ENCODE results near the gene PCNX3.

The PCNX3 gene

GRCh38 chr11:65615229-65615949 lies at the start of gene PCNX3:
TSS of gene PCNX3 (plus strand) at chr11:65615776. CDS start at chr11:65616312, 536 bp downstream.
- peak; percentile 99 to 100 (median 100) for DNase-seq (ENCODE audit: low read depth in 3 of 3)

- DNase-seq (ENCODE audit: low read depth in 3 of 3), result no peak
Measured at GRCh38 chr11:65569164-65569972, 46.2 kb upstream of the PCNX3 start.

GRCh38 chr11:65569973-65570918 lies 45.3 kb upstream of the PCNX3 start, which contains the start of gene ZNRD2:
TSS of gene ZNRD2 (plus strand) at chr11:65570477. CDS start at chr11:65570492, 15 bp downstream.
- DNase-seq (ENCODE audit: low read depth in 3 of 3), result peak; percentile 97 to 99 (median 97)

- DNase-seq (ENCODE audit: low read depth in 3 of 3), result no peak
Measured at GRCh38 chr11:65571420-65571819, 44.2 kb upstream of the PCNX3 start.

- no peak for DNase-seq (ENCODE audit: low read depth in 3 of 3)
Measured at GRCh38 chr11:65571940-65572339, 43.6 kb upstream of the PCNX3 start.

- peak; percentile 66 to 91 (median 79) for DNase-seq (ENCODE audit: low read depth in 3 of 3)
Measured at GRCh38 chr11:65572356-65573051, 43.1 kb upstream of the PCNX3 start, which contains the start of gene FAM89B. TSS of gene FAM89B (plus strand) at chr11:65572538. CDS start at chr11:65572670, 132 bp downstream.

- DNase-seq (ENCODE audit: low read depth in 3 of 3), result no peak
Measured at GRCh38 chr11:65573391-65574079, 42.0 kb upstream of the PCNX3 start.

- peak; percentile 64 to 96 (median 74) for DNase-seq (ENCODE audit: low read depth in 3 of 3)
Measured at GRCh38 chr11:65574109-65574810, 41.3 kb upstream of the PCNX3 start.

- no peak for DNase-seq (ENCODE audit: low read depth in 3 of 3)
Measured at GRCh38 chr11:65574811-65575567, 40.6 kb upstream of the PCNX3 start.

GRCh38 chr11:65575568-65576231 lies 39.9 kb upstream of the PCNX3 start, which contains the start of gene EHBP1L1:
TSS of gene EHBP1L1 (plus strand) at chr11:65576053. CDS start at chr11:65576303, 250 bp downstream.
- DNase-seq (ENCODE audit: low read depth in 3 of 3), result peak in 2 of 3 experiments; percentile 49 to 77

- no peak for DNase-seq (ENCODE audit: low read depth in 3 of 3)
Measured at GRCh38 chr11:65576232-65576866, 39.2 kb upstream of the PCNX3 start.

- no peak for DNase-seq (ENCODE audit: low read depth in 3 of 3)
Measured at GRCh38 chr11:65576867-65577755, 38.5 kb upstream of the PCNX3 start.

GRCh38 chr11:65577756-65578109 lies 37.8 kb upstream of the PCNX3 start:
- no peak for DNase-seq (ENCODE audit: low read depth in 3 of 3)

- DNase-seq (ENCODE audit: low read depth in 3 of 3), result no peak
Measured at GRCh38 chr11:65578134-65578533, 37.4 kb upstream of the PCNX3 start.

- DNase-seq (ENCODE audit: low read depth in 3 of 3), result no peak
Measured at GRCh38 chr11:65578667-65579066, 36.9 kb upstream of the PCNX3 start.

- DNase-seq (ENCODE audit: low read depth in 3 of 3), result no peak
Measured at GRCh38 chr11:65579291-65579690, 36.3 kb upstream of the PCNX3 start.
